GM20000 (cell line): ENCODE results near the gene PDE11A.
A peak's percentile ranks its signal among the peaks of the same experiment; 100 is the strongest.

ENCODE experiments used
- DNase-seq: peaks from one replicate; pipeline ENCODE4 v3.0.0; 2012; ENCODE audit warnings: low spot score
- TF ChIP-seq, protein P1 (sequence below): IDR thresholded peaks from 2 replicates; pipeline ENCODE4 v1.5.1; 2012; ENCODE audit warnings: mild to moderate bottlenecking, control low read depth; ENCODE audit errors: extremely low read depth, missing control alignments

Gene PDE11A

DNA sequence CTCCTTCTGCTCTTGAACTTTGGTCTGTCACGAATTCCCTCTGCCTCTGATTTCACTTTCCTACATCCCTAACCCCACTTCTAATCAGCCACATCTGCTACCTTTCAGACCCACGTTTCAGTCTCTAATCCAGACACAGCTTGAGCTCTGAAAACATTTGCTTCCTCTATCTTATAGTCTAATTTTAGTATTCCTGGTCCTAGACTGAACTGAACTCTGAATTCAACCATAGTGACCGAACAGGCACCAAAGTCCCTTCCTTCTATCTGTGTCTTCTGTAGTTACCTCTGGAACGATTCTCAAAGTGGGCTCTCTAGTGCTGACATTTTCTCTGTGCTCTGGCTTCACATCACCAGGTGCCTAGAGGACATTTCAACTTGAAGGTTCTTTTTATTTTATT is 156.2 kb downstream of the PDE11A start:
- no peak for DNase-seq
- TF ChIP-seq, protein P1, sequence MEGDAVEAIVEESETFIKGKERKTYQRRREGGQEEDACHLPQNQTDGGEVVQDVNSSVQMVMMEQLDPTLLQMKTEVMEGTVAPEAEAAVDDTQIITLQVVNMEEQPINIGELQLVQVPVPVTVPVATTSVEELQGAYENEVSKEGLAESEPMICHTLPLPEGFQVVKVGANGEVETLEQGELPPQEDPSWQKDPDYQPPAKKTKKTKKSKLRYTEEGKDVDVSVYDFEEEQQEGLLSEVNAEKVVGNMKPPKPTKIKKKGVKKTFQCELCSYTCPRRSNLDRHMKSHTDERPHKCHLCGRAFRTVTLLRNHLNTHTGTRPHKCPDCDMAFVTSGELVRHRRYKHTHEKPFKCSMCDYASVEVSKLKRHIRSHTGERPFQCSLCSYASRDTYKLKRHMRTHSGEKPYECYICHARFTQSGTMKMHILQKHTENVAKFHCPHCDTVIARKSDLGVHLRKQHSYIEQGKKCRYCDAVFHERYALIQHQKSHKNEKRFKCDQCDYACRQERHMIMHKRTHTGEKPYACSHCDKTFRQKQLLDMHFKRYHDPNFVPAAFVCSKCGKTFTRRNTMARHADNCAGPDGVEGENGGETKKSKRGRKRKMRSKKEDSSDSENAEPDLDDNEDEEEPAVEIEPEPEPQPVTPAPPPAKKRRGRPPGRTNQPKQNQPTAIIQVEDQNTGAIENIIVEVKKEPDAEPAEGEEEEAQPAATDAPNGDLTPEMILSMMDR, result no peak

DNA sequence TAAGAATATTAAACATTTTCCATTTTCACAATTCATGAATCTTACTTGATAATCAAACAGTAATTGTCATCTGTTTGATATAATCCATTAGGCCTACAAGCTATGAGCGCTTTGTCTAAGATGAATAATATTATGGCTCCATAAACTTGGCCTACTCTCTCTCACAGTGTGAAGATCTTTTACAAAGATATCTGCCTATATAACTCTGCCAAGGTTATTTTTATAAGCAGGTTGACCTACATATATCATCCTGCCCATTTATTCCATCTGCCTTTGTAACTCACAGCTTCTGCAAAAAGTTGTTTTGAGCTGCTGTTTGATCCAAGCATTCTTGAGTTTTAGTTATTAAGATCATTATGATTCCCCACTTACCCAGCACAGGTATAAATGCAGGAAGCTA is 158.3 kb downstream of the PDE11A start:
- no peak for DNase-seq
- TF ChIP-seq, protein P1, result no peak

DNA sequence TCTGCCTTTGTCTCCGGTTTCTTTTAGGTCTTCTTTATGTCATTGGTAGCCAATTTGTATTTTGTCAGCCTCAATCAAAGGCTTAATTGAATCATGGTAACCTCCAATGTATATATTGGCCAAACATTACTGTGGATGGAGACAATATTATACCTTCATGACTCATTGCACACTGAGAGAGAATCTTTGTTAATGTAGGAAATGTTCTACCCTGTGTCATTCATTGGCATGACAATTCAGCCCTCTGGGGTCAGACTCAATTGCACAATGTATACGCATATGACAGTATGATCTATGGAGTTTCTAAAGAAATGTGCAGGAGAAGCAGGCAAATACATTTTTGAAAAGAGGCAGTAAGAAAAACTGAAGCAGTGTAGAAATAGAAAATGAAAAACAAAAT is 162.6 kb downstream of the PDE11A start:
- DNase-seq, result no peak
- TF ChIP-seq, protein P1, result no peak

DNA sequence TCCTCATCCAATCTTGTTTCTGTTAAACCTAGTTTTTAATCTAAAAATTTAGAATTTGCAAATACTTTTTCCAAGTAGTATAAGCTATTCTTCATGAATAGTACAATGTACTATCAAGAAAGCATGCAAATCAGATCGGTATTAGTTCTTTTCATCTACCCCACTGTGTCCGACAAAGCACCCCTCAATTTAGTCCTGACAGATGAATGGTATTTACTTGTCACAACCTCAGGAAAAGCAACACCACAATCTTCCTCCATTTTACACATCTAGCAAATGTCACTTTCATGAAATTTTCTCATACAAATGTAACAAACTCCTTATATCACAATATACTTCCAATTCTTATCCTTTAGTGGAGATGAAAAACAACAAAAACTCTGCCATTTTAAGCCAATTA is 163.8 kb downstream of the PDE11A start:
- no peak for DNase-seq
- TF ChIP-seq, protein P1, result no peak

DNA sequence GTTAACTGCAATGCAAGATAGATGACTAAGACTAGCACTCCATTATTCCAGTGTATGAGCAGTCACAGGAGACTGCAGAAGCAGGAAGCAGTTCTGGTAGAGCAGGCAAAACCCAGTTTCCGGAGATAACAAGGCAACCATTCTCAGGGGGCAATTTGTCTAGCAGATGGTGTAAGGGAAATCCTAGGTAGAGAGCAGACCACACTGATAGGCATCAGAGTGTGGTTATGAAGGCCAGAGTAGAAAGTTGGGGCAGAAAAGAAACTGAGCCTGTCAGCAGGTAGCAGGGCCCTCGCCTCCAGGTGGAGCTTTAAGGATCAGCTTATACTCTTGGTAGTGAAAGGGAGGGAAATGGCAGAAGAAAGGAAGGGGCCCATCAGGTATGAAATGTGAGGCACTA is 164.4 kb downstream of the PDE11A start:
- DNase-seq, result no peak
- TF ChIP-seq, protein P1, result no peak

DNA sequence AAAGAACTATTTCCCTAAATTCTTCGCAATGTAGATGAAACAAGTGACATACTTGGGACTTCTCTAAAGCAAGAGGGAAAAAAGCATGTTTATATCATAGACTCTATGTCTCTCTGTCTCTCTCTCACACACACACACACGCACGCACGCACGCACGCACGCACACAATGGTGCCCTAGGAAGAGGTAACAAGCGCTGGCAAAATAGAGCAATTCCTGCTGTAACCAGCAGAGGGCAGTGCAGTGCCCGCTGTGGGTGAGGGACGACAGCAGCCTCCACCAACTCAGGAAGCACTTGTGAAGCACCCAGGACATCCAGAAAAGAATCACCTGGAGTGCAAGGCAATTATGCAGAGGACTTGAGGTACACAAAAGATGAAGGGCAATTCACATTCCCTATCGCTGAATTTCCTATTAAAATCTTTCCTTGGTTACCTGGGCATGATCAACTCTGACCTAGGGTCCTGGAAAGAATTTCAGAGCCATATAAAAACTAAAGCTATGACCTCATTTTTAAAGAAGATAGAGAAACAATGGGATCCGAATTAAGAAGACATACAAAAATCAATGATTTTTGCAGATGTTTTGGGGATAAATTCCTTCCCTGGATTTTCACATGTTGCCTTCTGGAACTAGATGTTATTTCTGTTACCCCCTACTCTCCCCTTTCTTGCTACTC is 166.4 kb downstream of the PDE11A start:
- TF ChIP-seq, protein P1, result peak; percentile 86
- peak; percentile 59 for DNase-seq

DNA sequence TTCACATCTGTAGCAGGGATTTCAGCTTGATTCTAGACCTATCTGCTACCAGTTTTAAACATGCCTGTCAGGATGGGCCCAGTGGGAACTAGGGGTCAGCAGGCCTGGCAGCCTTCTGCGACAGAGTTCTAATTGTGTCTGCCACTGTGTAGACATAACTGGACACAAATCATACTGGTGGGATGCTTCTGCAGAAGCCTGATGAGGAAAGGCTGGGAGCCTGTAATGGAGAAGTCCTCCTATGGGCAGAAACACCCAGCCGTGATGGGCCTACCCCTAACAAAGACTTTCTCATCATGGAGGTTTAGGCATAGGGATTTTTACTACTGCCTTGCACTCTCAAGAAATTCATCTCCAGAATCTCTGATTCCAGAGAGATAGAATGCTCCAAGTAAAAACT is 166.9 kb downstream of the PDE11A start:
- TF ChIP-seq, protein P1, result no peak
- no peak for DNase-seq
